Measurements from ENCODE around the gene FGD5.

DNA sequence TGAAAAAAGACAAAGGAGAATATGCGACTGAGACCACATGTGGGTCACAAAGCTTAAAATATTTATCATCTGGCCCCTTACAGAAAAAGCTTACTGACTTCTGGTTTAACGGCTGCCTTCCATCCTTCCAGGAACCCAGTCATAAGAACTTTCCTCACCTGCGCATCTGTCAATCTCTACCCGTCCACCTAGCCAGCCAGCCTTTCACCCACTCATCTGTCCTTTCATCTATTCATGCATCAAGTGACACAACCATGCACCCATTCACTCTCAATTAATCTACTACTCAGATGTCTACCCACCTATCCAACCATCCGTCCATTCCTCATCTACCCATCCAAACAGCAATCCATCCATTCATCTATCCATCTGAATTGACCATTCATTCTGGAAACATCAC, 64.5 kb downstream of the FGD5 start:
- TF ChIP-seq SIN3A (IDR thresholded peaks at IDR 0.05; ENCODE audit: borderline replicate concordance, insufficient read depth, low read length), result no peak
- TF ChIP-seq, protein P1, sequence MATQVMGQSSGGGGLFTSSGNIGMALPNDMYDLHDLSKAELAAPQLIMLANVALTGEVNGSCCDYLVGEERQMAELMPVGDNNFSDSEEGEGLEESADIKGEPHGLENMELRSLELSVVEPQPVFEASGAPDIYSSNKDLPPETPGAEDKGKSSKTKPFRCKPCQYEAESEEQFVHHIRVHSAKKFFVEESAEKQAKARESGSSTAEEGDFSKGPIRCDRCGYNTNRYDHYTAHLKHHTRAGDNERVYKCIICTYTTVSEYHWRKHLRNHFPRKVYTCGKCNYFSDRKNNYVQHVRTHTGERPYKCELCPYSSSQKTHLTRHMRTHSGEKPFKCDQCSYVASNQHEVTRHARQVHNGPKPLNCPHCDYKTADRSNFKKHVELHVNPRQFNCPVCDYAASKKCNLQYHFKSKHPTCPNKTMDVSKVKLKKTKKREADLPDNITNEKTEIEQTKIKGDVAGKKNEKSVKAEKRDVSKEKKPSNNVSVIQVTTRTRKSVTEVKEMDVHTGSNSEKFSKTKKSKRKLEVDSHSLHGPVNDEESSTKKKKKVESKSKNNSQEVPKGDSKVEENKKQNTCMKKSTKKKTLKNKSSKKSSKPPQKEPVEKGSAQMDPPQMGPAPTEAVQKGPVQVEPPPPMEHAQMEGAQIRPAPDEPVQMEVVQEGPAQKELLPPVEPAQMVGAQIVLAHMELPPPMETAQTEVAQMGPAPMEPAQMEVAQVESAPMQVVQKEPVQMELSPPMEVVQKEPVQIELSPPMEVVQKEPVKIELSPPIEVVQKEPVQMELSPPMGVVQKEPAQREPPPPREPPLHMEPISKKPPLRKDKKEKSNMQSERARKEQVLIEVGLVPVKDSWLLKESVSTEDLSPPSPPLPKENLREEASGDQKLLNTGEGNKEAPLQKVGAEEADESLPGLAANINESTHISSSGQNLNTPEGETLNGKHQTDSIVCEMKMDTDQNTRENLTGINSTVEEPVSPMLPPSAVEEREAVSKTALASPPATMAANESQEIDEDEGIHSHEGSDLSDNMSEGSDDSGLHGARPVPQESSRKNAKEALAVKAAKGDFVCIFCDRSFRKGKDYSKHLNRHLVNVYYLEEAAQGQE (IDR thresholded peaks at IDR 0.05; ENCODE audit: insufficient read depth in 1 of 2, low read depth in 2 of 2, low read length in 2 of 2), result no peak
- TF ChIP-seq TAF1 (IDR thresholded peaks at IDR 0.05; ENCODE audit: borderline replicate concordance, insufficient read depth, low read length), result no peak
- TF ChIP-seq POLR2AphosphoS5 (IDR thresholded peaks at IDR 0.05; ENCODE audit: low read depth, low read length), result no peak

Data from PFSK-1 (cell line).